AG04450 (cell line): Measurements from ENCODE around the gene PRSS12. TPM values are rescaled to one million over a fixed set of nuclear protein-coding genes. Genes with fewer than 3 reads are reported as not detected.
A peak's percentile ranks its signal among the peaks of the same experiment; 100 is the strongest.
"Not testable (repeated sequence)": the region's sequence is repeated elsewhere in the genome, so short reads cannot be mapped to it uniquely, and the experiment has no call there.

Experiments
- CTCF ChIA-PET: fragments of 300-600, 350-600 bp; formaldehyde crosslinking; extraction: SDS; loops from one replicate; lab custom pipeline; 2022; ENCODE audit warnings: antibody characterized with exemption, inconsistent platforms; lab: Charles Lee
- POLR2A ChIA-PET: fragments of 350-600 bp; formaldehyde crosslinking; extraction: SDS; loops from one replicate; lab custom pipeline; 2021; ENCODE audit warnings: antibody characterized with exemption, inconsistent platforms; lab: Yijun Ruan, JAX
- DNase-seq: peaks from one replicate; pipeline ENCODE4 v3.0.0-alpha.2; 2011; ENCODE audit warnings: low read depth, low spot score
- H3K27ac ChIP-seq: one replicate; pipeline ENCODE4 v1.5.1; 2012; ENCODE audit warnings: low read depth, low read length, control low read depth
- H3K27me3 ChIP-seq: one replicate; pipeline ENCODE4 v1.6.0; 2012; ENCODE audit warnings: low read length; ENCODE audit not compliant: control insufficient read depth, insufficient read depth
- H3K4me3 ChIP-seq: 2 replicates; pipeline ENCODE4 v1.5.1; 2011; ENCODE audit warnings: mild to moderate bottlenecking, low read depth, low read length, control low read depth
- H3K9me3 ChIP-seq: 2 replicates; pipeline ENCODE4 v1.5.1; 2012; ENCODE audit warnings: low read length; ENCODE audit not compliant: control insufficient read depth, insufficient read depth
- CTCF ChIP-seq: IDR thresholded peaks from 2 replicates; pipeline ENCODE4 v1.5.1; 2011; ENCODE audit warnings: low read depth, low read length, control low read depth, inconsistent platforms
- polyA minus RNA-seq: library from RNA; depleted of rRNA, polyadenylated mRNA; stranded (reverse); fragments of >200 nt; gene quantifications from 2 replicates; pipeline ENCODE4 v1.2.3, GENCODE V29; 2011; rRNA and poly(A)+ RNA removed
- polyA plus RNA-seq: library from polyadenylated mRNA; depleted of rRNA; stranded (reverse); fragments of >200 nt; gene quantifications from 2 replicates; pipeline ENCODE4 v1.2.3, GENCODE V29; 2011; rRNA removed

The PRSS12 gene
- polyA plus RNA-seq = 142 and 155 TPM in 2 replicates
- polyA minus RNA-seq = 97.4 and 104 TPM in 2 replicates

- H3K9me3 ChIP-seq = no peaks in the 10 kb centered on the region
- H3K27ac ChIP-seq = peak within 1 kb of the TSS; percentile 52
- CTCF ChIA-PET = interaction anchor here (0.6 to 5.2 kb wide), 52 partner anchors 9 to 351 kb away, joined by 3 to 81 read pairs (median 5); no protein-coding TSS in a partner anchor
- POLR2A ChIA-PET = interaction anchor here (0.5 to 3.4 kb wide), 7 partner anchors 9 to 332 kb away, joined by 3 to 25 read pairs (median 5); partner anchors contain the start of gene METTL14
- peak within 1 kb of the TSS; percentile 84 for H3K4me3 ChIP-seq
- peak; percentile 74 for TF ChIP-seq CTCF
- peak; percentile 41 for DNase-seq
- no peaks in the 10 kb centered on the region for H3K27me3 ChIP-seq
These were observed at the start of gene PRSS12 for GRCh38 chr4:118352843-118353533. Gene PRSS12, minus strand, starts transcription at chr4:118353003. Its CDS starts 283 bp downstream, at chr4:118352720.

- DNase-seq = no peak
- ChIA-PET CTCF (interaction anchor here (1.8 kb wide), 1 partner anchor 47 kb away, joined by 7 read pairs; the partner anchor contains the start of gene PRSS12), POLR2A (interaction anchor here (0.7 kb wide), 2 partner anchors 47 to 54 kb away, joined by 4 to 6 read pairs; partner anchors contain the start of gene PRSS12)
- H3K9me3 ChIP-seq = peaks cover 6% of the 10 kb centered on the region; the same call in 1 of the 2 replicates
- no peak overlapping the region for H3K4me3 ChIP-seq
- no peaks in the 10 kb centered on the region for H3K27me3 ChIP-seq
- no peak for TF ChIP-seq CTCF
- H3K27ac ChIP-seq = no peak overlapping the region
These were observed 47.6 kb upstream of the PRSS12 start for GRCh38 chr4:118400356-118400755.

- ChIA-PET POLR2A (interaction anchor here (0.7 kb wide), 1 partner anchor 47 kb away, joined by 4 read pairs; the partner anchor contains the start of gene PRSS12), CTCF (interaction anchor here (1.8 kb wide), 1 partner anchor 47 kb away, joined by 7 read pairs; the partner anchor contains the start of gene PRSS12)
- not testable (repeated sequence) for H3K4me3 ChIP-seq, H3K27me3 ChIP-seq, H3K9me3 ChIP-seq, DNase-seq, H3K27ac ChIP-seq
These were observed 47.1 kb upstream of the PRSS12 start for GRCh38 chr4:118399883-118400282.

GRCh38 chr4:118398226-118399090 lies 45.7 kb upstream of the PRSS12 start:
- POLR2A ChIA-PET = no interaction called here
- no peaks in the 10 kb centered on the region for H3K9me3 ChIP-seq
- H3K27me3 ChIP-seq = no peaks in the 10 kb centered on the region
- H3K4me3 ChIP-seq = no peak overlapping the region
- DNase-seq = no peak
- no peak for TF ChIP-seq CTCF
- CTCF ChIA-PET = interaction anchor here (0.9 kb wide), 1 partner anchor 43 kb away, joined by 3 read pairs; no protein-coding TSS in a partner anchor
- H3K27ac ChIP-seq = no peak overlapping the region

GRCh38 chr4:118397623-118397979 lies 44.8 kb upstream of the PRSS12 start:
- ChIA-PET POLR2A (no interaction called here), CTCF (interaction anchor here (0.6 to 0.9 kb wide), 2 partner anchors 42 to 45 kb away, joined by 3 to 5 read pairs; partner anchors contain the start of gene PRSS12)
- no peak for DNase-seq
- Histone ChIP-seq H3K9me3 (no peaks in the 10 kb centered on the region; the same call in 1 of the 2 replicates), H3K4me3 (no peak overlapping the region), H3K27ac (peak overlapping the region; percentile 63), H3K27me3 (no peaks in the 10 kb centered on the region)
- TF ChIP-seq CTCF = no peak
